COR-L47 (cell line): Measurements from ENCODE around the gene ASTL.
"Not testable (repeated sequence)": the region's sequence is repeated elsewhere in the genome, so short reads cannot be mapped to it uniquely, and the experiment has no call there.

Experiments
- DNase-seq: peaks from one replicate; lab custom pipeline; 2025; lab: John Stamatoyannopoulos, UW

ASTL gene

DNA sequence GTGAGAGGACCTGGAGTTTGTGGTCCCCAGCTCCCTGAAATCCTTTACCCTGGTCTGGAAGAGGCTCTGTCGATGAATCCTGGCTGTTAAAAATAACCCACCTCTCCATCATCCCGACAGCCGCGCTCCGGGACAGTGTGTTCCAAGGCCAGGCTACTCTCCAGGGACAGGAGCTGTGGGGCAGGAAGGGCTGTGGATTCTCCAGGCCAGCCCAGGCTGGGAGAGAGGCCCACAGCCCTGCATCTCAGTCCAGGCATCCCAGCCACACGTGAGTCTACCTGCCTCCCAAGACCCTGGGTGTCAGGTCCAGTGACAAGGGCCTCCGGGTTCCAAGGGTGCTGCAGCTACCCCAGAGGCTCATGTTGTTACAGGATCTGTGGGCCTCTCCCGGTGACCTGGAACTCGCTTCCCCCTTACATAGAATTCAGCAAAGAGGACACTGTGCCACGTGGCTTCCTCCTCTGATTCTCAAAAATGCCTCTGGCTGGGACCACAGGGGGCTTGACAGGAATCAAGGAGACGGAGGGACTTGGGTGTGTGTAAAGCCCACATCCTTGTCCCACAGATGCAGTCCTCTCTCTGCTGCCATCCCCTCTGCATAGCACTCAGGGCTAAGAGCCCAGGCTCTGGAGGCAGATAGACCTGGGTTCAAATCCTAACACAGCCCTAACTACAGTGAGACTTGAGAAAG, 39.3 kb downstream of the ASTL start:
- DNase-seq = no peak

GRCh38 chr2:96097951-96098823, 40.1 kb downstream of the ASTL start:
- no peak for DNase-seq

DNA sequence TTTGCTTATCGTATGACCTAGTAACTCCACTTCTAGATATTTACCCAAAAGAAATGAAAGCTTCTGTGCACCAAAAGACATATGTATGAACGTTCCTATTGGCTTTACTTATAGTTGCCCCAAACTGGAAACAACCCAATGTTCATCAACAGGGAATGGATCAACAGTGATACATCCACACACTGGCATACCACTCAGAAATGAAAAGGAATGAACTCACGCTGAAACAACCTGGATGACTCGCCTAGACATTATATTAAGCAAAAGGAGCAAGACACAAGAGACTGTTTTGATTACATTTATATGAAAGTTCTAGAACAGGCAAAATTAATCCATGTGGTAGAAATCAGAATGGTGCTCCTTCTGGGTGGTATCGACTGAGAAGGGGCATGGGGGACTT, 40.9 kb downstream of the ASTL start:
- DNase-seq = no peak

DNA sequence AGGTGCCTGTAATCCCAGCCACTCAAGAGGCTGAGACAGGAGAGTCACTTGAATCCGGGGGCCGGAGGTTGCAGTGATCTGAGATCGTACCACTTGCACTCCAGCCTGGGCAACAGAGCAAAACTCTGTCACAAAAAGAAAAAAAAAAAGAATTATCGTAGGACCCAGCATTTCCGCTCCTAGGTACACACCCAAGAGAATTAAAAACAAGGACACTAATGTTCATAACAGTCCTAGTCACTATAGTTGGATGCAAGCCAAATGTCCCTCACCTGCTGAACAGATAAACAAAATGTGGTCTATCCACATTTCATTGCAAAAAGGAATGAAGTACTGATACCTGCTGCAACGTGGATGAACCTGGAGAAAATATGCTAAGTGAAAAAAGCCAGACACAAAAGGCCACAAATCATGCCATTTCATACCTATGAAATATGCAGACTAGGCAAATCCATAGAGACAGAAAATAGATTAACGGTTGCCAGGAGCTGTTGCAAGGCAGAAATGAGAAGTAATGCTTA, 43.1 kb downstream of the ASTL start:
- peak; percentile 85 for DNase-seq

DNA sequence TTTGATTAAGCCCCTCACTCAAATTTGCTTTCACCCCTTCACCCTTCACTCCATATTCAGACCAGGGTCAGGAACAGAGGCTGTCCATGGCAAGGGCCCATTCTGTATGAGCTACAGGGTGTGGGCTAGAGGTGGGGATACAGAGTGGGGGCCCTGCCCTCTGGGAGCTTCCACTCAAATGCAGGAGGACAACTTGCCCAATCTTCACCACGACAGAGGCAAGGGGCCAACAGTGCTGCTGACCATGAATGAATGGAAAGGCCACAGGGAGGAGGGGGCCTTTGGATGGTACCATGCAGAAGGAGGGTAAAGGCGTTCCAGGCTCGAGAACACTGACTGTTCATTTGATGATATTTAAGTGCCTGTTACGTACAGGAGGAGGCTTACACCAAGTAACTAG, 44.8 kb downstream of the ASTL start:
- DNase-seq = no peak

DNA sequence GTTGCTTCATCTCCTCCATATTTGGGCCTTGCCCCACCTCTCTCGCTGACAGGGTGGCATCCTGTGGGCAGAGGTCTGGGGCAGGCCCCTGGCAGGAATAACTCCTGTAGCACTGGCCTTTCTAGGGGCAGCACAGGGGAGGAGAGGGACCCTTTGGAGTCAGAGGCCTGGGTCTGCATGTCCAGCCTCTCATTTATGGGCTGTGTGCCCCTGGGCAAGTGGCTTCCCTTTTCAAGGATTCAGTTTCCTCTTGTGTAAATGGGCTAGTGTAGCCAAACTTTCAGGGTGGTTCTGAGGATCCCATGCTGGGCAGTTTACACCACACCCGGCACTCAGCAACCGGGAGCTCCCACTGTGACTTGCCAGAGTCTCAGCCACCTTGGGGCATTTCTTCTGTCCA, 45.4 kb downstream of the ASTL start:
- no peak for DNase-seq

DNA sequence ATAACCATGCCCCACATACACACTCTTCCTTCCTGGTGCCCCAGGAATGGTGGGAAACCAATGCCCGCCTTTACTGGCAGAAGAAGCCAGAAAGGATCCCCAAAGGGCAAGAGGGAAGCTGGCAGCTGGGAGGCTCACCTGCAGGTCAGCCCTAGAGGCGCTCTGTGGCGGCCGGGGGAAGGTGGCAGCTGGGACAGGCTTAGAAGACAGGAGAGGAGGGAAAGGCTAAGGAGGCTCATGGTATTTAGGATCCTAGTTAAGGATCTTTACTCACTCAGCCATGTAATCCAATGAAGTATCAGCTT, 45.8 kb downstream of the ASTL start:
- no peak for DNase-seq

- no peak for DNase-seq
These were observed 46.4 kb downstream of the ASTL start for GRCh38 chr2:96091711-96092572.

- no peak for DNase-seq
These were observed 47.1 kb downstream of the ASTL start for GRCh38 chr2:96091141-96091710.

GRCh38 chr2:96090196-96090926, 47.9 kb downstream of the ASTL start:
- no peak for DNase-seq

DNA sequence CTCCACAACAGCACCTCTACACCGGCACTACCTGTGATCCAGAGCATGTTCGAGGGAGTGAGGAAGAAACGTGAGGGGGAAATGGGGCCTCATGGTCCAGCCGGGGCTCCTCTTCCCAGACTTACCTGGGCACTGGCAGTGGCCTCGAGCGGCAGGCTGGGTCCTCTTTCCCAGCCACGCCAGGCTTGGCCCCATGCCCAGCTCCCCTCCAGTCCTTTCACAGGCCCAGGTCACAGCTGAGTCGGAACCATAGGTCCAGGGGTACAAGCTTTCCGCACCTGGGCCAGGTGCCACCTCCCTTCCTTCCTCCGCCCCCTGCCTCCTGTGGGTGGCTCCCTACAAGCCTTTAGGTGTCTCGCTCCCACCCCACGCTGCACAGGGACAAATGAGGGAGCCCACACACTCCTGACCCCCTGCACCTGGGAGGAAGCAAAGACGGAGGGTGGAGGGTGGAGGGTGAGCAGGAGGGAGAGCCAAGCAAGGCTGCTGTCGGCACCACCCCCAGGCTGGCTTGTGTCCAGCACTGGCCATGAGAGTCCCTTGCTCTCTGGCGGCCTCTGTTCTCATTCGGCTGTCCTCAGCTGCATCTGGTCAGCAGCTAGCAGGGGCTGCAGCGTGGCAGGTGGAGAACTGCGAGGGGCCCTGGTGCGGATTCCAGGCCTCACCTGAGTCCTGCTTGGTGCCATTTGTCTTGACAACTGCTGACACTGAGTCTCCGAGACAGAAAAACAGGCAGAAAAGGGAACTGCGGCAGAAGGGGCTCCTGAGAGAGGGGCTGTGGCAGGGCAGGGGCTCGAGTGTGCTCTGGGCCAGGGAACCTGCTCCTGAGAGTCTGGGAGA, 48.7 kb downstream of the ASTL start:
- DNase-seq = no peak

- no peak for DNase-seq
These were observed 49.7 kb downstream of the ASTL start for GRCh38 chr2:96088340-96089335.

- no peak for DNase-seq
These were observed 51.2 kb downstream of the ASTL start for GRCh38 chr2:96087130-96087529.

- no peak for DNase-seq
These were observed 52.6 kb downstream of the ASTL start for GRCh38 chr2:96085541-96086355.

- DNase-seq = not testable (repeated sequence)
These were observed 53.3 kb downstream of the ASTL start for GRCh38 chr2:96084858-96085518.

GRCh38 chr2:96083989-96084857, 54.1 kb downstream of the ASTL start:
- no peak for DNase-seq
